Activated naive CD4-positive, alpha-beta T cell treated with anti-CD3 and anti-CD28 coated beads, Interleukin-2, amount 50 U/mL, for 72 hours (primary cell): ENCODE measurements around the gene KCNQ1OT1. TPM values are rescaled to one million over a fixed set of nuclear protein-coding genes. Genes with fewer than 3 reads are reported as not detected.

Source experiments
- ATAC-seq, 2 donors: fragments of 150-1000 bp; cut with Tn5 transposase; 2 replicates each; pipeline ENCODE4 v1.10.0; 2021; ENCODE audit warnings: mild to moderate bottlenecking in 2 of 2, moderate library complexity in 2 of 2
- DNase-seq, 2 donors: peaks; one replicate each; pipeline ENCODE4 v3.0.0; 2021 to 2022; ENCODE audit warnings: low spot score in 2 of 2
- H3K27ac Mint-ChIP-seq, 2 donors: one replicate each; pipeline ENCODE4 v1.8.0; 2022; ENCODE audit warnings: mild to moderate bottlenecking in 2 of 2, mixed read lengths in 2 of 2
- H3K36me3 Mint-ChIP-seq, 2 donors: one replicate each; pipeline ENCODE4 v1.8.0; 2022; ENCODE audit warnings: mixed read lengths in 2 of 2
- H3K9me3 Mint-ChIP-seq, 2 donors: one replicate each; pipeline ENCODE4 v1.8.0; 2022; ENCODE audit warnings: mixed read lengths in 2 of 2
- total RNA-seq, 2 donors: library from RNA; stranded (reverse); gene quantifications; one replicate each; pipeline ENCODE4 v1.2.3, GENCODE V29; 2022

Gene KCNQ1OT1
- total RNA-seq, 2 donors from 2014 or later = 0.30 to 0.49 TPM

- peak overlapping the region in 1 of 2 donors; percentile 38 for H3K27ac Mint-ChIP-seq
- no peak for ATAC-seq
- no peak for DNase-seq
- H3K9me3 Mint-ChIP-seq = no peaks in the 10 kb centered on the region
- no peaks in the 10 kb centered on the region for H3K36me3 Mint-ChIP-seq
Observed at GRCh38 chr11:2564588-2565425, 135.0 kb downstream of the KCNQ1OT1 start.

- ATAC-seq (no peak), DNase-seq (no peak)
- Mint-ChIP-seq H3K9me3 (no peaks in the 10 kb centered on the region), H3K36me3 (no peaks in the 10 kb centered on the region), H3K27ac (no peak overlapping the region)
Observed at GRCh38 chr11:2564008-2564530, 135.7 kb downstream of the KCNQ1OT1 start.

- ATAC-seq = no peak
- Mint-ChIP-seq H3K27ac (no peak overlapping the region), H3K36me3 (no peaks in the 10 kb centered on the region), H3K9me3 (no peaks in the 10 kb centered on the region)
- peak in 1 of 2 donors; percentile 35 for DNase-seq
Observed at GRCh38 chr11:2563213-2564007, 136.4 kb downstream of the KCNQ1OT1 start.

GRCh38 chr11:2562890-2563212, 136.9 kb downstream of the KCNQ1OT1 start:
- no peaks in the 10 kb centered on the region for H3K9me3 Mint-ChIP-seq
- no peak overlapping the region for H3K27ac Mint-ChIP-seq
- DNase-seq (no peak), ATAC-seq (no peak)
- no peaks in the 10 kb centered on the region for H3K36me3 Mint-ChIP-seq

- peak in 1 of 2 donors; percentile 50 for DNase-seq
- Mint-ChIP-seq H3K27ac (no peak overlapping the region), H3K9me3 (no peaks in the 10 kb centered on the region), H3K36me3 (no peaks in the 10 kb centered on the region)
- no peak for ATAC-seq
Observed at GRCh38 chr11:2561696-2562581, 137.9 kb downstream of the KCNQ1OT1 start.

GRCh38 chr11:2559527-2560311, 140.1 kb downstream of the KCNQ1OT1 start:
- Mint-ChIP-seq H3K36me3 (no peaks in the 10 kb centered on the region), H3K9me3 (no peaks in the 10 kb centered on the region), H3K27ac (no peak overlapping the region)
- ATAC-seq (no peak), DNase-seq (peak in 1 of 2 donors; percentile 47)

GRCh38 chr11:2558861-2559526, 140.8 kb downstream of the KCNQ1OT1 start:
- Mint-ChIP-seq H3K27ac (no peak overlapping the region), H3K36me3 (no peaks in the 10 kb centered on the region), H3K9me3 (no peaks in the 10 kb centered on the region)
- peak in 1 of 2 donors; percentile 50 for DNase-seq
- no peak for ATAC-seq

- DNase-seq = no peak
- ATAC-seq = no peak
- Mint-ChIP-seq H3K9me3 (no peaks in the 10 kb centered on the region), H3K27ac (no peak overlapping the region), H3K36me3 (no peaks in the 10 kb centered on the region)
Observed at GRCh38 chr11:2558397-2558796, 141.4 kb downstream of the KCNQ1OT1 start.

Other genes starting within 250 kb of the KCNQ1OT1 start
- gene CDKN1C, start 185.8 kb upstream of the KCNQ1OT1 start, total RNA-seq = 1 to 10 TPM; 1.5 to 1.8 TPM
- gene PHLDA2, start 229.4 kb upstream of the KCNQ1OT1 start, total RNA-seq = 1 to 10 TPM; 3.6 to 5.9 TPM